Hematopoietic multipotent progenitor cell (in vitro differentiated cells): ENCODE measurements around the gene SERPINF2. TPM values are rescaled to one million over a fixed set of nuclear protein-coding genes. Genes with fewer than 3 reads are reported as not detected.
"Not testable (repeated sequence)": the region's sequence is repeated elsewhere in the genome, so short reads cannot be mapped to it uniquely, and the experiment has no call there.

Source experiments
- DNase-seq, 3 donors: peaks; one replicate each; pipeline ENCODE4 v3.0.0-alpha.2; 2011 to 2015; ENCODE audit warnings: low read depth in 2 of 3, low spot score in 2 of 3
- total RNA-seq: library from RNA; depleted of rRNA; stranded (reverse); fragments of >200 nt; gene quantifications from one replicate; pipeline ENCODE4 v1.2.3, GENCODE V29; 2012

SERPINF2 gene
- total RNA-seq, 1 donor, result 4.6 TPM

DNA sequence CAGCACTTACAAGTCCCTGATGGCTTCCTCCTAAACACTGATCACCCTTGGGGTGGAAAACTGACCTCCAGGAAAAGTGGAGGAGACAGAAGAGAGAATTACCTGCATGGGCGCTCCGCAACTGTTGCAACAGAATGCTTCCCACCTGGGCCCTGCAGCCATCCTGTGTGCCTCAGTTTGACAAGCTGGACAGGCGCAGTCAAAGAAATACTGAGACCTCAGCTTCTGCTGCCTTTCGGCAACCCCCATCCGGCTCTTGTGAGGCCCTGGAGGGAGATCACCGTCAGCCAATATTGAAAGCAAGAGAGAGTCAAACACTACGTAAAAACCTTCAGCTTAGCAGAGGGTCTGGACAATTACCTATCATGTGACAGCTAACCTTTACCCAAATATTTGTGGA is 44.0 kb downstream of the SERPINF2 start:
- DNase-seq, result no peak

DNA sequence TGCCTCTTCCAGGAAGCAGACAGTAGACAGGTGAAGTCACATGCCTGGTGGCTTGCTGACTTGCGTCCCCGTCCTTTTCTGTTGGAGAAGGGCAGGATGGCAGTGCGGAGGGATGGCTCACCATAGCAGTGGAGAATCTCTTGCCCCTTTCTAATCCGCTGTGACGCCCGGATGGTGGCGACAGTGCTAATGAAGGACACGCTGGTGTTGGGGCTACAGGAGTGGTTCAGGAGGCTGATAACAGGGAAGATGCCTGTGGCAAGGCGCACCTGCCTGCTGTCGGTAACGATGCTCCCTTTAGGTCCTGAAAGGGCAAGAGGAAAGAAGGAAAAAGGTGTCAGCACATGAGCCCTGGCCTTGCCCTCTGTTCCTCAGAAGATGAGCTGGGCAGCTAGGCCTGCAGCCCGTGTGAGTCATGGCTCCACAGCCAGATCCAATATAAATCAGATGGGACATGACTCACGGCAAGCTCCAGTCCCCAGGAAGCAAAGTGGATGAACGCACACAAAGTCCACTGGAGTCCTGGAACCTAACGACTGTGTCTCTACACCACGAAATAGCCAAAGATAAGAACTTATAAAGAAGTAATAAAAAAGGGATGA is 44.7 kb downstream of the SERPINF2 start:
- no peak for DNase-seq

DNA sequence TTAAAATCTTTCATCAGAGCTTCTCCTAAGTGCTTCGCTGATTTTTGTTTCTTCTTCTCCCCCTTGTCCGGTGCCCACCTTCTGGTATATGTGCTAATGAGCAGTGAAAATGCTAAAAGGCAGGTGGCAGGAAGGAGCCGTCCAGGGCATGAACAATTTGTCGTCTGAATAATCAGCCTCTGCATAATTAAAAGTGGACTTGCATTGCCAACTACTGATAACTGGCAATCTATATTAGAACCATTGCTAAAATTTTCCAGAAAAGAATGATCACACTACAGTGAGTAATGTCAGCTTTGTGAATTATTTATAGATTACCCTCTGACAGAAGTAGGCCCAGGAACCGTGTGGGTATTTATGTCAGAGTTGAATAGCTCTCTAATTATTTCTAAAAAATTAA is 47.3 kb downstream of the SERPINF2 start:
- no peak for DNase-seq

DNA sequence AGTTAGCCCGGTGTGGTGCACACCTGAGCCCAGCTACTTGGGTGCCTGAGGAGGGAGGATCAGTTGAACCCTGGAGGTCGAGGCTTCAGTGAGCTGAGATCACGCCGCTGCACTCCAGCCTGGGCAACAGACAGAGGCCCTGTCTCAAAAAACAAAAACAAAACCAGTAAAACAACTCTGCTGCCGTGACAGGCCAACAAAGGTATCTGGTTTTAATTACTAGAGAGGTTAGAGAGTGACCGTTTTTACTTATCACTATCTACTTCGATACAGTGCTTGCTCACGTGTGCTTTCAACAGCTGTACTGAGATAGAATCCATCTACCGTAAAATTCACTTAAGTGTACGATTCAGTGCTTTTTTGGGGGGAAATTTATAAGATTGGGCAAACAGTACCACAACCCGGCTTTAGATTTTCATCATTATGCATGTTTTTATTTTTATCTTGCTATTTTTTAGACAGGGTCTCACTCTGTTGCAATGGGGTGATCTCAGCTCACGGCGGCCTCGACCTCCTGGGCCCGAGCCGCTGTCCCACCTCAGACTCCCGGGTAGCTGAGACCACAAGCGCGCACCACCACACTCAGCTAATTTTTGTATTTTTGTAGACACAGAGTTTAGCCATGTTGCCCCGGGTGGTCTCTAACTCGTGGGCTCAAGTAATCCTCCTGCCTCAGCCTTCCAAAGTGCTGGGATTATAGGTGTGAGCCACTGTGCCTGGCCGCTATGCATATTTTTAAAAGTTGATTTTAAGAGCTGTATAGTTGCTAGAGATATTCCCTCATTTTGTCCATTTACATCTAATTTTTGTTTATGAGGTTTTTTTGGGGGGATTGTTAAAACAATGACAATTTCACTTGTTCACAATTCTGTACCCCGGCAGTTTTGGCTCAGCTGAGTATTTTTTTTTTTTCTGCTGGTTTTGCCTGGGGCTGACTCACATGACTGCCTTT is 50.1 kb downstream of the SERPINF2 start:
- no peak for DNase-seq

DNA sequence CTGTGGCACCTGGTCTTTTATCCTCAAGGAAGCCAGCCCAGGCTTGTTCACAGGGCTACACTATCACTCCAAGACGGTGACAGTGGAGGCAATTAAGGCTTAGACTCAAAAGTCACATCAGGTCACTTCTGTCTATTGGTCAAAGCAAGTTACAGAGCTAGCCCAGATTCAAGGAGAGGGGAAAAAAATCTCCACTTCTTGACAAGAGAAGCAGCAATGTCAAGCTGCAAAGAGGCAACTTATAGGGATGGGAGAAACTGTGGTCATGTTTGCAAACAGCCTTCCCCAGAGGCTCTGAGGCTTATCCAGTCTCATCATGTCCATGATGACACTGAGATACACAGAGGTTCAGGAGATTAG is 50.8 kb downstream of the SERPINF2 start:
- no peak for DNase-seq

DNA sequence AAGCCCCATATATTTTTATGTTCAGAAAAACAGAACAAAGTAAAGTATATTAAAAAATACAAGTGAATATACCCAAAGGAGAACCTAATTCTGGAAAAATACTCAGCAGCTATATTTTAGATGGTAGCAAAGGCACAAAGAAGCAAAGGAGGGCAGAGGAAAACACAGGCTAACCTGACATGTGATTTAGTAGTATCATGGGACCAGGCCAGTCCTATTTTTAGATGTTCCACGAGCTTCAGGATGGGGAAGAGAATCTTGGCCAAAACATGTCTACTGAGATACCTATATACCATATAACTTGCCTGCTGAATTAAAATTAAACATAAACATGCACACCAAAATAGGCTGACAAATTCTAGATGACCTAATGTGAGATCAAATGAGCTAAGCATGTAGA is 54.1 kb downstream of the SERPINF2 start:
- no peak for DNase-seq

DNA sequence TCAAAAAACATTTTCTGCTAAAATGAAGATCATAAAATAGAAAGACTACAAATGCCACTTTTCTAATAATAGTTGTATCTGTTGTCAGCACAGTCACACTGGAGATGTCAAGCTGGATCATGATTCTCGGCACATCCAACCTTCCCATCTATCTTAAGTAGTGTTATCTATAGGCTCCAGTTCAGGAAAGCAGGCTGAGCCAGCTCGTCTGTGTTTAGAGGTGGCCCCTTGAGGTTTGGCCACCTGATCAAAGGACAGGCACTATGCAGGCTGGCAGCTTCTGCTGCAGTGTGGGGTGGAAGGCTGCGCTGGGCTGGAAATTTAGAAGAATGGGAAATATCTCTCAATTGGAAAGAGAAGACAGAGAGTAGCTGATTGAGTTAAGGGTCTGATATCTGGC is 54.7 kb downstream of the SERPINF2 start:
- DNase-seq, result no peak

DNA sequence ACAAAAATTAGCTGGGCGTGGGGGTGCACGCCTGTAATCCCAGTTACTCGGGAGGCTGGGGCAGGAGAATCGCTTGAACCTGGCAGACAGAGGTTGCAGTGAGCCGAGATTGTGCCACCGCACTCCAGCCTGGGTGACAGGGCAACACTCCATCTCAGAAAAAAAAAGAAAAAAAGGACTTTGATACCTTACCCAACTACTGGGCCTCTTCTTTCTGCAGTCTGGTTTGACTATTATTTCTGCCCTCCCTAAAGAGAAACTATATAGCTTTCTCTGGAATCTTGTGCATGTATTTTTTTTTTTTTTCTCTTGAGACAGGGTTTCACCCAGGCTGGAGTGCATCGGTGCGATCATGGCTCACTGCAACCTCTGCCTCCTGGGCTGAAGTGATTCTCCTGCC is 55.2 kb downstream of the SERPINF2 start:
- not testable (repeated sequence) for DNase-seq

DNA sequence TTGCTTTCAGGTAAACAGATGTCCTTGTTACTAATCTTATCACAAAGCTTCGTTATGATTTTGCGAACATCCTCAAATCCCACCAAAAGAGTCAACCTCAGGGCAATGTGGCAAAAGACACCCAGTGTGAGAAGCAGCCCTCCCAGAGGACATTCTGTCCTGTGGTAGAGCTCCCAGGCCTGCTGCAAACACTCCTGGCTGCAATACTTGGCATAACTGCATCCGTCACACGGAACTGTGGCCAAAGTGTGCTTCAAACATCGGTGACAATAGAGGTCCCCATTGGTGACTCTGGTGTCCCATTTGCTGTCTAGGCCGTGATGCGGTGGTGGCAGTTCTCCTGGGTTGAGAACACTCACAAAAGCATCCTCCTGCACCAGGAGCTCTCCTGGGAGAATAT is 57.6 kb downstream of the SERPINF2 start:
- DNase-seq, result no peak

DNA sequence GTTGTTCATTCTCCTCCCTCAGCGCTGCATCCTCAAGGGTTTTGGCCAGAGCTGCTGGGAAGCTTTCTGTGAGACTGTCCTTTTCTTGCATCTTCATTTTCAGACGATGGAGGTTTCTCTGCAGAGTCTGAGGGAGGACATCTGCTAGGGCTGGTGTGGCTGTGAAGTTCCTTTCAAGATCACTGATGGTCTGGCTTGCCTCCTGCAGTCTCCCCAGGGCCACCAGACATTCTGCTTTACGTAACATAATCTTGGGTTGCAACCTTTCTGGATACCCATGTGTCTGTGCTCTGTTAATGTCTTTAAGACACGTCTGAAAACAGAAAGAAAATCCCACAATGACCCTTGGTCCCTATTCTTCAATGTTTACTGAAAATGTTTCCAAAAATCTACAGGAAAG is 58.0 kb downstream of the SERPINF2 start:
- DNase-seq, result no peak

DNA sequence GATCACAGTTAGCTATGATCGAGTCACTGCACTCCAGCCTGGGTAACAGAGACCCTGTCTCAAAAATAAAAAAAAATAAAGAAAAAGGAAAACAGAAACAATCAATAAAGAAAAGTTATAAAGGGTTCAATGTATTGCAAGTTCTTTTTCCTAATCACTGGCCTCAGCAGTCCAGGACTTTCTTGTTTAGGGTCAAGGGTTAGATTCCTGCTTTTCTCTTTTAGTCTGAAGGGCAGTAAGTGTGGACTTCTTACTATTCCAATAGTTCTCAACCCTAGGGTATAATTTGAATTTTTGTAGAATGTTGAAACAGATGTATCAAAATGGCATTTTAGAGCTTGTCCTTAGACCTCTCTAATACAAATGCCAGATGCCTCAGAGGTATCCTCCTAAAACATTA is 59.8 kb downstream of the SERPINF2 start:
- no peak for DNase-seq

DNA sequence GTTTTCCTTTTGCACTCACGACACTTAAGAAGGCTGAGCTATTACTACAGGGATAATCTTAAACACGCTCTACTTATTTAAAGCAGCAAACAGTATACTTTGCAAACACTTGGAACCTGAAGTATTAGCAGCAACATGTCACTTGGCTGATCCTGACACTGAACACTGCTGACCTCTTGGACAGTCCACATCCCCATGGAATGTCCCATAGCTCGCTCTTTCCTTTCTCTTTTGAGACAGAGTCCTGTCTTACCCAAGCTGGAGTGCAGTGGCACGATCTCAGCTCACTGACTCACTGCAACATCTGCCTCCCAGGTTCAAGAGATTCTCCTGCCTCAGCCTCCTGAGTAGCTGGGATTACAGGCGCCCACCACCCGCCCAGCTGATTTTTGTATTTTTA is 60.6 kb downstream of the SERPINF2 start:
- no peak for DNase-seq

Other genes starting within 250 kb of the SERPINF2 start
- gene INPP5K, start 226.3 kb upstream of the SERPINF2 start, total RNA-seq, result 58.2 TPM
- gene PITPNA, start 180.1 kb upstream of the SERPINF2 start, total RNA-seq, result 10.8 TPM
- gene SLC43A2, start 114.0 kb upstream of the SERPINF2 start, total RNA-seq, result 39.6 TPM
- gene SCARF1, start 97.1 kb upstream of the SERPINF2 start, total RNA-seq, result 60.3 TPM
- 18.9 TPM for gene RILP, start 93.0 kb upstream of the SERPINF2 start, total RNA-seq
- gene PRPF8, start 58.0 kb upstream of the SERPINF2 start, total RNA-seq, result 241 TPM
- 0.54 TPM for gene TLCD2, start 32.5 kb upstream of the SERPINF2 start, total RNA-seq
- gene WDR81, start 18.2 kb upstream of the SERPINF2 start, total RNA-seq, result 59.0 TPM
- gene SERPINF1, start 19.2 kb downstream of the SERPINF2 start, total RNA-seq, result 1.1 TPM
- gene SMYD4, start 87.0 kb downstream of the SERPINF2 start, total RNA-seq, result 14.8 TPM
- 18.6 TPM for gene RPA1, start 87.1 kb downstream of the SERPINF2 start, total RNA-seq